Activated CD8-positive, alpha-beta T cell treated with anti-CD3 and anti-CD28 coated beads for 36 hours (primary cell): ENCODE measurements around the gene GRID1. TPM values are rescaled to one million over a fixed set of nuclear protein-coding genes. Genes with fewer than 3 reads are reported as not detected.

ENCODE experiments used
- ATAC-seq: fragments of 200-7000 bp; cut with Tn5 transposase; one replicate; pipeline ENCODE4 v1.10.0; 2021; ENCODE audit warnings: mild to moderate bottlenecking, moderate library complexity
- CTCF ChIA-PET: fragments of 350-600 bp; sonication (Branson Sonifier 250); formaldehyde crosslinking; loops from one replicate; lab custom pipeline; 2021; ENCODE audit warnings: antibody characterized with exemption; lab: Charles Lee
- POLR2A ChIA-PET: fragments of 350-600 bp; sonication (Branson Sonifier 250); formaldehyde crosslinking; loops from one replicate; lab custom pipeline; 2021; ENCODE audit warnings: antibody characterized with exemption; lab: Charles Lee
- DNase-seq: peaks from one replicate; pipeline ENCODE4 v3.0.0-alpha.2; 2020
- H3K27ac Mint-ChIP-seq: one replicate; pipeline ENCODE4 v1.8.0; 2021; ENCODE audit warnings: mild to moderate bottlenecking, mixed read lengths
- H3K27me3 Mint-ChIP-seq: one replicate; pipeline ENCODE4 v1.8.0; 2021; ENCODE audit warnings: mixed read lengths
- H3K36me3 Mint-ChIP-seq: one replicate; pipeline ENCODE4 v1.8.0; 2021; ENCODE audit warnings: low read depth, mixed read lengths
- H3K4me1 Mint-ChIP-seq: one replicate; pipeline ENCODE4 v1.8.0; 2021; ENCODE audit warnings: low read depth, mixed read lengths
- H3K4me3 Mint-ChIP-seq: one replicate; pipeline ENCODE4 v1.8.0; 2021; ENCODE audit warnings: mild to moderate bottlenecking, moderate library complexity, mixed read lengths
- H3K9me3 Mint-ChIP-seq: one replicate; pipeline ENCODE4 v1.8.0; 2021; ENCODE audit warnings: mixed read lengths
- intact Hi-C: fragments of 100-400 bp; cut with micrococcal nuclease; formaldehyde crosslinking; loops from one replicate; pipeline ENCODE4 v1.10.0; 2022
- total RNA-seq, 2 experiments: library from RNA; stranded (reverse); gene quantifications; one replicate each; pipeline ENCODE4 v1.2.3, GENCODE V29; 2021
- TF ChIP-seq, protein P1 (sequence below): fragments of 200-600 bp; IDR thresholded peaks from one replicate; pipeline ENCODE4 v1.8.0; 2022; ENCODE audit warnings: antibody characterized with exemption, mild to moderate bottlenecking

The GRID1 gene
- total RNA-seq, 2 experiments from 2014 or later, result not detected

DNA sequence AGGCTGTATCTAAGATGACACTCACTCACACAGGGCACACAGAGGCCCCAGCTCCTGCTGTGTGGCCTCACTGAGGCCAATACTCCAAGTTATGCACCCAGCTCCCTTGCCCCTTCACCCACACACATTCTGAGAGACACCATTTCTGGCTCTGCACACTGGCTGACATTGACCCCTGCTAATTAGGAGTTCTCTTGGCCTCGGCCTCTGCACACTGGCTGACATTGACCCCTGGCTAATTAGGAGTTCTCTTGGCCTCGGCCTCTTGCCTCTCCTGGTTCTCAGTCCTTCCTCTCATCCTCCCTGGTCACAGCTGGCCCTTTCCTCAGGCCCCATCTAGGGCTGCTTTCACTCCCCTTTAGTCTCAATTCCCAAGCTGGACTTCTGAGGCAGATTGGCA lies 97.3 kb downstream of the GRID1 start:
- ChIA-PET CTCF (no interaction called here), POLR2A (no interaction called here)
- H3K4me1 Mint-ChIP-seq, result no peaks in the 10 kb centered on the region
- H3K27me3 Mint-ChIP-seq, result peaks cover 5% of the 10 kb centered on the region
- TF ChIP-seq, protein P1, sequence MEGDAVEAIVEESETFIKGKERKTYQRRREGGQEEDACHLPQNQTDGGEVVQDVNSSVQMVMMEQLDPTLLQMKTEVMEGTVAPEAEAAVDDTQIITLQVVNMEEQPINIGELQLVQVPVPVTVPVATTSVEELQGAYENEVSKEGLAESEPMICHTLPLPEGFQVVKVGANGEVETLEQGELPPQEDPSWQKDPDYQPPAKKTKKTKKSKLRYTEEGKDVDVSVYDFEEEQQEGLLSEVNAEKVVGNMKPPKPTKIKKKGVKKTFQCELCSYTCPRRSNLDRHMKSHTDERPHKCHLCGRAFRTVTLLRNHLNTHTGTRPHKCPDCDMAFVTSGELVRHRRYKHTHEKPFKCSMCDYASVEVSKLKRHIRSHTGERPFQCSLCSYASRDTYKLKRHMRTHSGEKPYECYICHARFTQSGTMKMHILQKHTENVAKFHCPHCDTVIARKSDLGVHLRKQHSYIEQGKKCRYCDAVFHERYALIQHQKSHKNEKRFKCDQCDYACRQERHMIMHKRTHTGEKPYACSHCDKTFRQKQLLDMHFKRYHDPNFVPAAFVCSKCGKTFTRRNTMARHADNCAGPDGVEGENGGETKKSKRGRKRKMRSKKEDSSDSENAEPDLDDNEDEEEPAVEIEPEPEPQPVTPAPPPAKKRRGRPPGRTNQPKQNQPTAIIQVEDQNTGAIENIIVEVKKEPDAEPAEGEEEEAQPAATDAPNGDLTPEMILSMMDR, result no peak
- H3K36me3 Mint-ChIP-seq, result no peaks in the 10 kb centered on the region
- no peak overlapping the region for H3K4me3 Mint-ChIP-seq
- ATAC-seq (no peak), DNase-seq (no peak)
- no peak overlapping the region for H3K27ac Mint-ChIP-seq
- H3K9me3 Mint-ChIP-seq, result no peaks in the 10 kb centered on the region
- intact Hi-C loops, result no loop called here

DNA sequence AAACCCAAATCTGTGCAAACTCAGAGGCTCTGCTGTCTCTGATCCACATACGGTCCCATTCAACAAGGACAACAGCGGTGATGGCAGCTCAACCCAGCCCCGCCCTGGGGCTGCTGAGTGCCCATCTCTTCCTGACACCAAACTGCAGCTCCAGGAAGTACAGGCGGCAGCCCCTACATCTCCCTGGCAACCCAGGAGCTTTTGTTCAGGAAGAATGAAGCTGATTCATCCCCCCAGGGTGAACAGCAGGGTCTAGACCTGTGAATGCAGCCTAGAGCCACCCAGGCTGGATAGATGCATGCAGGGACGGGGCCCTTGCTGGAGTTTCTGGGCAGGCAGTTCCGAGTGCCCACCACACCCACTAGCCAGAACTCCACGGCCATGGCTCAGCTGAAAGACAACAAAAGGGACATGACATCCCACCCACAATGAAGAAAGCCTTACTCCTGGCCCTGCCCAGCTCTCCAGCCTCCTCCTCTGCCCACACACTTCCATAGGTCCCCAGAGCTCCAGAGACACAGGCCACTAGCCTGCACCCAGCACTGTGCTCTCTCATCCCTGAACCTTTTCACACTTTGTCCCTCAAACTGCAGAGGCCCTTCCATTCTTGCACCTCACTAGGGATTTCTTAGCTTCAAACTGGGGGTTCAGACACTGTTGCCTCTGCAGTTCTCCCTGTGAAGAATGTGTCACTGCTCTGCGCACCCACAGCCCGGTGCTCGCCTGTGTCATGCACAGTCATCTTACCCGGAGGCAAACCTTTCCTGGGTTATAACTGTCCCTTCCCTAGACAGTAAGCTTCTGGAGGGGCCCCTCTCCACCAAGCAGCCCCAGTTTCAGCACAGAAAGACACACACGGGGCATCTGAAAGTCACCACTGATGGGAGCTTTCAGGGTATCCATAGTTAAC lies 99.1 kb downstream of the GRID1 start:
- intact Hi-C loops, result no loop called here
- ChIA-PET CTCF (no interaction called here), POLR2A (interaction anchor here (1.0 kb wide), 1 partner anchor 10 kb away, joined by 3 read pairs; no protein-coding TSS in a partner anchor)
- no peaks in the 10 kb centered on the region for H3K4me1 Mint-ChIP-seq
- no peak overlapping the region for H3K4me3 Mint-ChIP-seq
- H3K27ac Mint-ChIP-seq, result no peak overlapping the region
- no peaks in the 10 kb centered on the region for H3K9me3 Mint-ChIP-seq
- peaks cover 13% of the 10 kb centered on the region for H3K27me3 Mint-ChIP-seq
- ATAC-seq (no peak), DNase-seq (no peak)
- TF ChIP-seq, protein P1, result no peak
- no peaks in the 10 kb centered on the region for H3K36me3 Mint-ChIP-seq

DNA sequence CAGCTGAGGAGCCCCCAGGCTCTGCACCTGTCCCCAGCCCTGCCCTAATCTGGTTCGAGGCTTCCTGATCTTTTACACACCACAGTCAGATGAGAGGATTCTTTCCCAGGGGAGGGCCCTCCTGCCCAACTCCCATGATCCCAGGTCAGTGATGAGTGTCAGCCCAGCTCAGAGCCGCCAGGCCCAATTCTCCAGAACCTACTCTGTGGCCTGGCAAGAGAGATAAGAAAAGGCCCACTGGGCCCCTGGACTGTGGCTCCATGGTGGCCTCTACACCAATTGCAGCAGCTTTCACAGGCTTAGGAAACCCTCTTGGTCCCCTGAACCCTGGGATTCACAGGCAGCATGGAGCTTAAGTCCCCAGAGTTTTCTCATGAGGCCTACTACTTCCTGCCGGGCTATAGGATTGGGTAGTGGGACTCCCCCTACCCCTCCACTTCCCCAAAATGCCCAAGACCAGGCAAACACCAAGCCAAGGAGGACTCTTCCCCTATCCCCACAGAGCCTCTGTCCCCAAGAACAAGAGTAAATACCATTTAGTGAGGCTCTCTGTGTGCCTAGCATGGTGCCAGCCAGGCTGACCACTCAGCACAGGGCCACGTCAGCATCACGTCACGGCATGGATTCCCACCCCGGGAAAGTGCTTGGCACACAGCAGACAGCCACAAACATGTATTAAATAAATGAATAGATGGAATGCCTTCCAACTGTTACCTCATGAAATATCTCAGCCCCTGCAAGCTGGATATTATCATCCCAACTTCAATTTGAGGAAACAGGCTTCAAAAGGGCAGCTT lies 100.0 kb downstream of the GRID1 start:
- H3K27me3 Mint-ChIP-seq, result peaks cover 13% of the 10 kb centered on the region
- no peak overlapping the region for H3K27ac Mint-ChIP-seq
- no peaks in the 10 kb centered on the region for H3K9me3 Mint-ChIP-seq
- no peaks in the 10 kb centered on the region for H3K4me1 Mint-ChIP-seq
- ATAC-seq (no peak), DNase-seq (no peak)
- TF ChIP-seq, protein P1, result no peak
- no peak overlapping the region for H3K4me3 Mint-ChIP-seq
- CTCF ChIA-PET, result interaction anchor here (1.0 kb wide), 1 partner anchor 319 kb away, joined by 3 read pairs; no protein-coding TSS in a partner anchor
- POLR2A ChIA-PET, result interaction anchor here (1.0 to 1.6 kb wide), 2 partner anchors 9 to 11 kb away, joined by 3 to 4 read pairs; no protein-coding TSS in a partner anchor
- intact Hi-C loops, result no loop called here
- H3K36me3 Mint-ChIP-seq, result no peaks in the 10 kb centered on the region

GRCh38 chr10:86265895-86266259 lies 100.7 kb downstream of the GRID1 start:
- no peaks in the 10 kb centered on the region for H3K36me3 Mint-ChIP-seq
- ChIA-PET CTCF (interaction anchor here (1.0 kb wide), 1 partner anchor 320 kb away, joined by 3 read pairs; no protein-coding TSS in a partner anchor), POLR2A (interaction anchor here (1.6 kb wide), 1 partner anchor 10 kb away, joined by 4 read pairs; no protein-coding TSS in a partner anchor)
- H3K27me3 Mint-ChIP-seq, result peaks cover 13% of the 10 kb centered on the region
- no peak overlapping the region for H3K4me3 Mint-ChIP-seq
- TF ChIP-seq, protein P1, result no peak
- ATAC-seq (no peak), DNase-seq (no peak)
- no peaks in the 10 kb centered on the region for H3K4me1 Mint-ChIP-seq
- H3K27ac Mint-ChIP-seq, result no peak overlapping the region
- intact Hi-C loops, result no loop called here
- no peaks in the 10 kb centered on the region for H3K9me3 Mint-ChIP-seq
